PFSK-1 (cell line): Measurements from ENCODE around the gene LIME1.

ENCODE experiments used
- FOXP2 ChIP-seq: optimal IDR thresholded peaks from 2 replicates; pipeline ENCODE3; 2011; ENCODE audit warnings: borderline replicate concordance, control low read depth, inconsistent platforms; ENCODE audit not compliant: insufficient read depth; ENCODE audit errors: extremely low read length, extremely low read depth
- POLR2AphosphoS5 ChIP-seq: IDR thresholded peaks from 2 replicates; pipeline ENCODE4 v1.6.1; 2012; ENCODE audit warnings: low read depth, mild to moderate bottlenecking, control low read depth, low read length, moderate library complexity
- TF ChIP-seq, protein P1 (sequence below), 2 experiments: IDR thresholded peaks; 2 replicates each; pipeline versions ENCODE4 v1.6.1 to v1.8.0; 2011 to 2012; ENCODE audit warnings: low read depth in 2 of 2, low read length in 2 of 2, control low read depth in 1 of 2, inconsistent platforms in 1 of 2, mild to moderate bottlenecking in 1 of 2, moderate library complexity in 1 of 2; ENCODE audit not compliant: insufficient read depth in 1 of 2

- TF ChIP-seq, protein P1, sequence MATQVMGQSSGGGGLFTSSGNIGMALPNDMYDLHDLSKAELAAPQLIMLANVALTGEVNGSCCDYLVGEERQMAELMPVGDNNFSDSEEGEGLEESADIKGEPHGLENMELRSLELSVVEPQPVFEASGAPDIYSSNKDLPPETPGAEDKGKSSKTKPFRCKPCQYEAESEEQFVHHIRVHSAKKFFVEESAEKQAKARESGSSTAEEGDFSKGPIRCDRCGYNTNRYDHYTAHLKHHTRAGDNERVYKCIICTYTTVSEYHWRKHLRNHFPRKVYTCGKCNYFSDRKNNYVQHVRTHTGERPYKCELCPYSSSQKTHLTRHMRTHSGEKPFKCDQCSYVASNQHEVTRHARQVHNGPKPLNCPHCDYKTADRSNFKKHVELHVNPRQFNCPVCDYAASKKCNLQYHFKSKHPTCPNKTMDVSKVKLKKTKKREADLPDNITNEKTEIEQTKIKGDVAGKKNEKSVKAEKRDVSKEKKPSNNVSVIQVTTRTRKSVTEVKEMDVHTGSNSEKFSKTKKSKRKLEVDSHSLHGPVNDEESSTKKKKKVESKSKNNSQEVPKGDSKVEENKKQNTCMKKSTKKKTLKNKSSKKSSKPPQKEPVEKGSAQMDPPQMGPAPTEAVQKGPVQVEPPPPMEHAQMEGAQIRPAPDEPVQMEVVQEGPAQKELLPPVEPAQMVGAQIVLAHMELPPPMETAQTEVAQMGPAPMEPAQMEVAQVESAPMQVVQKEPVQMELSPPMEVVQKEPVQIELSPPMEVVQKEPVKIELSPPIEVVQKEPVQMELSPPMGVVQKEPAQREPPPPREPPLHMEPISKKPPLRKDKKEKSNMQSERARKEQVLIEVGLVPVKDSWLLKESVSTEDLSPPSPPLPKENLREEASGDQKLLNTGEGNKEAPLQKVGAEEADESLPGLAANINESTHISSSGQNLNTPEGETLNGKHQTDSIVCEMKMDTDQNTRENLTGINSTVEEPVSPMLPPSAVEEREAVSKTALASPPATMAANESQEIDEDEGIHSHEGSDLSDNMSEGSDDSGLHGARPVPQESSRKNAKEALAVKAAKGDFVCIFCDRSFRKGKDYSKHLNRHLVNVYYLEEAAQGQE (IDR thresholded peaks at IDR 0.05; ENCODE audit: insufficient read depth in 1 of 2, low read depth in 2 of 2, low read length in 2 of 2): no peak
- 0 out of 2 replicates have a peak, but pooled peaks have one; percentile 17 for TF ChIP-seq POLR2AphosphoS5
- TF ChIP-seq FOXP2: no peak
Observed at GRCh38 chr20:63694584-63695423, 41.7 kb upstream of the LIME1 start.
